Measurements from ENCODE around the gene NEMP1. TPM values are rescaled to one million over a fixed set of nuclear protein-coding genes. Genes with fewer than 3 reads are reported as not detected.

The NEMP1 gene
- 10 to 100 TPM in 1 of 4 donors, 1 to 10 TPM in 3; 8.5 to 10.4 (median 9.6) TPM for total RNA-seq

- no peak for TF ChIP-seq CTCF (IDR thresholded peaks at IDR 0.05; ENCODE audit: low read depth)
Observed at GRCh38 chr12:57078519-57079404, at the start of gene NEMP1. NEMP1 (minus strand) TSS chr12:57078791; CDS start chr12:57078745, 46 bp downstream.

GRCh38 chr12:57127726-57128518 lies 49.3 kb upstream of the NEMP1 start, which contains the start of gene LRP1:
LRP1 (plus strand) TSS chr12:57128483; CDS start chr12:57128965, 482 bp downstream.
- TF ChIP-seq CTCF (IDR thresholded peaks at IDR 0.05; ENCODE audit: low read depth), result no peak

GRCh38 chr12:57127101-57127725 lies 48.6 kb upstream of the NEMP1 start:
- TF ChIP-seq CTCF (IDR thresholded peaks at IDR 0.05; ENCODE audit: low read depth), result no peak

- no peak for TF ChIP-seq CTCF (IDR thresholded peaks at IDR 0.05; ENCODE audit: low read depth)
Observed at GRCh38 chr12:57126561-57126960, 48.0 kb upstream of the NEMP1 start.

GRCh38 chr12:57126061-57126460 lies 47.5 kb upstream of the NEMP1 start:
- no peak for TF ChIP-seq CTCF (IDR thresholded peaks at IDR 0.05; ENCODE audit: low read depth)

GRCh38 chr12:57124261-57124877 lies 45.8 kb upstream of the NEMP1 start:
- no peak for TF ChIP-seq CTCF (IDR thresholded peaks at IDR 0.05; ENCODE audit: low read depth)
